Neural crest cell (in vitro differentiated cells): ENCODE results near the gene LURAP1L. TPM values are rescaled to one million over a fixed set of nuclear protein-coding genes. Genes with fewer than 3 reads are reported as not detected.

Experiments used
- DNase-seq: peaks from one replicate; pipeline ENCODE4 v3.0.0; 2021; ENCODE audit warnings: low read depth, mixed read lengths, low spot score
- H3K27ac Mint-ChIP-seq: one replicate; pipeline ENCODE4 v1.8.0; 2021; ENCODE audit warnings: mild to moderate bottlenecking, mixed read lengths; ENCODE audit not compliant: unreplicated experiment
- H3K27me3 Mint-ChIP-seq: 2 replicates; pipeline ENCODE4 v1.8.0; 2021; ENCODE audit warnings: low read depth, mild to moderate bottlenecking, mixed read lengths
- H3K36me3 Mint-ChIP-seq: 2 replicates; pipeline ENCODE4 v1.8.0; 2021; ENCODE audit warnings: low read depth, mild to moderate bottlenecking, mixed read lengths
- H3K4me1 Mint-ChIP-seq: 2 replicates; pipeline ENCODE4 v1.8.0; 2021; ENCODE audit warnings: mixed read lengths
- H3K4me3 Mint-ChIP-seq: one replicate; pipeline ENCODE4 v1.8.0; 2021; ENCODE audit warnings: mild to moderate bottlenecking, mixed read lengths
- H3K9me3 Mint-ChIP-seq: 2 replicates; pipeline ENCODE4 v1.8.0; 2021; ENCODE audit warnings: mixed read lengths
- total RNA-seq: library from RNA; stranded (reverse); gene quantifications from 2 replicates; pipeline ENCODE4 v1.2.1, GENCODE V29; 2021
- TF ChIP-seq, protein P1 (sequence below): fragments of 200-600 bp; sonication (generic); conservative IDR thresholded peaks from 2 replicates; pipeline ENCODE4 v1.5.0; 2021; ENCODE audit warnings: antibody characterized with exemption, mild to moderate bottlenecking

Gene LURAP1L
- total RNA-seq, 1 donor from 2014 or later, result 0.40 TPM

GRCh38 chr9:12801187-12801586 is 26.4 kb downstream of the LURAP1L start:
- TF ChIP-seq, protein P1, sequence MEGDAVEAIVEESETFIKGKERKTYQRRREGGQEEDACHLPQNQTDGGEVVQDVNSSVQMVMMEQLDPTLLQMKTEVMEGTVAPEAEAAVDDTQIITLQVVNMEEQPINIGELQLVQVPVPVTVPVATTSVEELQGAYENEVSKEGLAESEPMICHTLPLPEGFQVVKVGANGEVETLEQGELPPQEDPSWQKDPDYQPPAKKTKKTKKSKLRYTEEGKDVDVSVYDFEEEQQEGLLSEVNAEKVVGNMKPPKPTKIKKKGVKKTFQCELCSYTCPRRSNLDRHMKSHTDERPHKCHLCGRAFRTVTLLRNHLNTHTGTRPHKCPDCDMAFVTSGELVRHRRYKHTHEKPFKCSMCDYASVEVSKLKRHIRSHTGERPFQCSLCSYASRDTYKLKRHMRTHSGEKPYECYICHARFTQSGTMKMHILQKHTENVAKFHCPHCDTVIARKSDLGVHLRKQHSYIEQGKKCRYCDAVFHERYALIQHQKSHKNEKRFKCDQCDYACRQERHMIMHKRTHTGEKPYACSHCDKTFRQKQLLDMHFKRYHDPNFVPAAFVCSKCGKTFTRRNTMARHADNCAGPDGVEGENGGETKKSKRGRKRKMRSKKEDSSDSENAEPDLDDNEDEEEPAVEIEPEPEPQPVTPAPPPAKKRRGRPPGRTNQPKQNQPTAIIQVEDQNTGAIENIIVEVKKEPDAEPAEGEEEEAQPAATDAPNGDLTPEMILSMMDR, result no peak
- no peak for DNase-seq
- Mint-ChIP-seq H3K36me3 (no peaks in the 10 kb centered on the region), H3K9me3 (no peaks in the 10 kb centered on the region), H3K4me3 (no peak overlapping the region), H3K27ac (no peak overlapping the region), H3K27me3 (no peaks in the 10 kb centered on the region), H3K4me1 (no peaks in the 10 kb centered on the region)

- Mint-ChIP-seq H3K36me3 (no peaks in the 10 kb centered on the region), H3K4me1 (no peaks in the 10 kb centered on the region), H3K4me3 (no peak overlapping the region), H3K9me3 (no peaks in the 10 kb centered on the region), H3K27ac (no peak overlapping the region), H3K27me3 (no peaks in the 10 kb centered on the region)
- TF ChIP-seq, protein P1, result no peak
- no peak for DNase-seq
These were observed 26.8 kb downstream of the LURAP1L start for GRCh38 chr9:12801663-12802062.

GRCh38 chr9:12802093-12802492 is 27.3 kb downstream of the LURAP1L start:
- H3K36me3 Mint-ChIP-seq, result no peaks in the 10 kb centered on the region
- TF ChIP-seq, protein P1, result no peak
- no peaks in the 10 kb centered on the region for H3K9me3 Mint-ChIP-seq
- H3K4me1 Mint-ChIP-seq, result no peaks in the 10 kb centered on the region
- H3K4me3 Mint-ChIP-seq, result no peak overlapping the region
- no peak overlapping the region for H3K27ac Mint-ChIP-seq
- no peaks in the 10 kb centered on the region for H3K27me3 Mint-ChIP-seq
- no peak for DNase-seq

GRCh38 chr9:12808569-12808968 is 33.7 kb downstream of the LURAP1L start:
- Mint-ChIP-seq H3K4me3 (no peak overlapping the region), H3K27me3 (no peaks in the 10 kb centered on the region), H3K9me3 (no peaks in the 10 kb centered on the region), H3K4me1 (peaks cover 5% of the 10 kb centered on the region), H3K36me3 (no peaks in the 10 kb centered on the region), H3K27ac (no peak overlapping the region)
- TF ChIP-seq, protein P1, result no peak
- DNase-seq, result no peak

DNA sequence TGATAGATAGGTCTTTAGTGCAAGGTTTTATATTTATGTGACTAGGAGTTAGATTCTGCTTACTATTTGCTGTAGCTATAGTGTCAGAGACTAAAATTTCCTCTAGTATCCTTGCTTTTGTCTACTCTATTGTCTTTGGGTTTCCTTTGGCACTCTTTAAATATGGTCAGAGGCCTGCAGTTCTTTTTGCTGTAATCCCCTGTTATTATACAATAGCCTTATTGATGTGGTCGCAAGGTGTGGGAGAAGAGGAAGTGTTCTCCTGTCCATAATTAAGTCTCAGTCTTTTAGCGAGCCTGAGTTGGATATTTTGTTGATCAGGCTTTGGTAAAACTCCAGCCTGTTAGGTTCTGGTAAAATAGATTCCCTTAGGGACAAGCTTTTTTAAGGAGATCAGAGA is 34.9 kb downstream of the LURAP1L start:
- Mint-ChIP-seq H3K4me1 (peaks cover 13% of the 10 kb centered on the region), H3K9me3 (no peaks in the 10 kb centered on the region), H3K4me3 (no peak overlapping the region), H3K27ac (no peak overlapping the region), H3K36me3 (no peaks in the 10 kb centered on the region), H3K27me3 (no peaks in the 10 kb centered on the region)
- DNase-seq, result no peak
- TF ChIP-seq, protein P1, result no peak

DNA sequence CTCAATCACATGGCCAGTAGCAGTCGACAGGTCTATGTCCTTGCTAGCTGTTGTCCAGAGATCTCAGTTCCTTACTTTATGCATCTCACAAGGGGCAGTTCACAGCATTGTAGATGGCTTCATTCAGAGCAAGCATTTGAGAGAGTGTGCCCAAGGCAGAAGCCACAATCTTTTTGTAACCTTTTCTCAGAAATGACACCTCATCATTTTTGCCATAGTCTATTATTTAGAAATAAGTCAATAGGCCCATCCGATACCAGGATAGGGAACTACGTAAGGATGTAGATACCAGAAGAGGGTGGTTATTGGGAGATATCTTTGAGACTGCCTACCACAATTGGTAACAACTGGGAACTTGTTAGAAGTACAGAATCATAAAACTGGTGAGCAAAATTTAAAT is 37.1 kb downstream of the LURAP1L start:
- H3K4me3 Mint-ChIP-seq, result no peak overlapping the region
- H3K9me3 Mint-ChIP-seq, result no peaks in the 10 kb centered on the region

More for the DNA sequence above, 37.1 kb downstream of the LURAP1L start:
- Mint-ChIP-seq H3K27ac (no peak overlapping the region), H3K27me3 (no peaks in the 10 kb centered on the region), H3K36me3 (no peaks in the 10 kb centered on the region), H3K4me1 (peaks cover 13% of the 10 kb centered on the region)
- TF ChIP-seq, protein P1, result no peak
- DNase-seq, result no peak
